ENCODE results near the gene F10. TPM values are rescaled to one million over a fixed set of nuclear protein-coding genes. Genes with fewer than 3 reads are reported as not detected.
"Not testable (repeated sequence)": the region's sequence is repeated elsewhere in the genome, so short reads cannot be mapped to it uniquely, and the experiment has no call there.

F10 gene
- total RNA-seq, 1 donor from 2014 or later: not detected

DNA sequence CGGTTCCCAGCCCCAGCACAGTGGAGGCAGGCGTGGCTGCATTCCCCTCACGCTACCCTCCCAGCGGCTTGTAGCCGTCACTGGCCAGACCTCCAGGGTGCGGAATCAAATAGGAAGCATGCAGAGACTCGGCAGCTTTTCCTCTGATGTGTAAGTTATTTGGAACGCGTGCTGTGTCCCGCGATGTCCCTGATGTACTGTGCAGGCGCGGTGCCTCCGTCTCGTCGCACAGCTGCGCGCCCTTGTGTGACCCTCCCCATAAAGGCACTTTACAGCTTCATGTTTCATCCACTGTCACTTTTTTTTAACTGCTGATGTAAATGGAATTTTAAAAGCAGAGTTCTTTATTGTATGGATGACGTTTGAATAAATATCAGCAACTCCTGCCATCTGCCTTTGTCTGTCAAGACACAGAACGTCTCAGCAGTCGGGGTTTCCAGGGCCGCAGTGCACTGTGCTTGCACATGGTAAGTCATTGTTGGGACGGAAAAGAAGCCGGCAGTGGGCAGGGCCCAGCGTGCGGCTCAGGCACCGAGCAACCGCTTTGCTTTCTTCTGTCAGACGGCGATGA lies 24.4 kb upstream of the F10 start:
- DNase-seq (ENCODE audit: low read depth in 2 of 2): no peak

DNA sequence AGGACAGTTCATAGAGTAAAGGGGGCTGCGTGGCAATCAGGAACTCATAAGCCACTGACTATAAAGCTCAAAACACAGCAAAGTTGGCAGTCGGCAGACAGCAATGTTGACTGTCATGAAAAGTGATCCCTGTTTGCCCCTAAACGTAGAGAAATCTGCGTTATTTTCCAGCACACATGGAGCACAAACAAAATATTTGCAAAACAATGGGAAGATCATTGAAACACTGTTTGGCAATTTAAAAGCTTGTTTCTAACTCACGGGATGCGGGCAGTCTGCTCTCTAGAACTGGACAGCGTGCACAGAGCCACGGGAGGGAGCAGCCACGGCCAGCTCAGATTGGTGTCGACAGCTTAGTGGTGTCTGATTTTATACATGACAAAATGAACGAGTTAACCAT lies 23.5 kb upstream of the F10 start:
- no peak for DNase-seq (ENCODE audit: low read depth in 2 of 2)

DNA sequence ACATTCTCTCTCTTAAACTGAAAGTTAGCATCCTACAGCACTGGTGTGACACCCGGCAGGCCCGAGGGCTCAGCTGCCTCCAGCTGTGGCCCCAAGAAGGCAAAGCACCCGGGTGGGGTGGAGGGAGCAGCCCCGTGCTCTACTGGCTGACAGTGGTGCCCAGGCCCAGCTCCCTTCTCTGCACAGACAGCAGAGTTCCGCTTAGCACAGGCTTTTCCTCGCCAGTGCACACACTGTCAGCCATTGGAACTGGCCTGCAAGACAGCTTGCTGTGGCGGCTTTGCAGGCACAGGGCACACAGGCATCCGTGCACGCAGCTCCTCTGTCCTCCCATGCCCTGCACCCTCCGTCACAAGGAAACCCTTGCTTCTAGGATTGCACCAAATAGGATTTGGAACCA lies 20.3 kb upstream of the F10 start:
- DNase-seq (ENCODE audit: low read depth in 2 of 2): not testable (repeated sequence)

DNA sequence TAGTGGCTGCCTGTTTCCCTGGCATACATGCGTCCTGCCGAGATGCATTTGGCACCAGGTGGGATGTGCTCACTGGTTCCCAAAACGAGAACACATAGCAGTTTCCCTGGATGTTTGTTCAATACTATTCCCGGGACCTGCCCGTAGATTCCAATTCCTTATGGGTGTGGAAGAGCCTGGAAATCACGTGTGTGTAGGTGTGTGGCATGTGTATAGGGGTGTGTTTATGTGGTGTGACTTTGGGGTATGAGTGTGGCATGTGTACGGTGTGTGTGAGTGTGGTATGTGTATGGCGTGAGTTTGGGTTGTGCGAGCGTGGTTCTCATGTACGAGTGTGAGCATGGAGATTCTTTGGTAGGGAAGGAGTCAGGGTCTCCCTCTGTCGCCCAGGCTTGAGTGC lies 19.9 kb upstream of the F10 start:
- no peak for DNase-seq (ENCODE audit: low read depth in 2 of 2)

DNA sequence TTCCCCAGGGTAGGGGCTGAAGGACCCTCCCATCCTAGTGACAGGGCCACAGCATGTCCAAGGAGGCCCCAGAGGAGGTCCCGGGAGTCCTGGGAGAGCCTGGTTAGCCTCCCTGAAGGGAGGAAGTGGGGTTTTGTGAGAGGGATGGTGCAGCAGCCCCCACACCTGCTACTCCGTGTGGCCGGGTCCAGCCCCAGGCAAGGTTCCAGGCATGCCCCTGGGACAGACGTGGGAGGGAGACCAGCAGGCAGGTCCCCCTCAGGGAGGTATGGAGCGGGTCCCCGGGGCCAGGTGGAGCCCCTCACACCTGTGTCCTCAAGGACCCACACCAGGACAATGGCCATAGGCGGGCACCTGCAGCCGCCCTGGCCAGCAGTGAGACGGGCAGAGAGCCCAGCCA lies 19.0 kb upstream of the F10 start:
- DNase-seq (ENCODE audit: low read depth in 2 of 2): no peak

DNA sequence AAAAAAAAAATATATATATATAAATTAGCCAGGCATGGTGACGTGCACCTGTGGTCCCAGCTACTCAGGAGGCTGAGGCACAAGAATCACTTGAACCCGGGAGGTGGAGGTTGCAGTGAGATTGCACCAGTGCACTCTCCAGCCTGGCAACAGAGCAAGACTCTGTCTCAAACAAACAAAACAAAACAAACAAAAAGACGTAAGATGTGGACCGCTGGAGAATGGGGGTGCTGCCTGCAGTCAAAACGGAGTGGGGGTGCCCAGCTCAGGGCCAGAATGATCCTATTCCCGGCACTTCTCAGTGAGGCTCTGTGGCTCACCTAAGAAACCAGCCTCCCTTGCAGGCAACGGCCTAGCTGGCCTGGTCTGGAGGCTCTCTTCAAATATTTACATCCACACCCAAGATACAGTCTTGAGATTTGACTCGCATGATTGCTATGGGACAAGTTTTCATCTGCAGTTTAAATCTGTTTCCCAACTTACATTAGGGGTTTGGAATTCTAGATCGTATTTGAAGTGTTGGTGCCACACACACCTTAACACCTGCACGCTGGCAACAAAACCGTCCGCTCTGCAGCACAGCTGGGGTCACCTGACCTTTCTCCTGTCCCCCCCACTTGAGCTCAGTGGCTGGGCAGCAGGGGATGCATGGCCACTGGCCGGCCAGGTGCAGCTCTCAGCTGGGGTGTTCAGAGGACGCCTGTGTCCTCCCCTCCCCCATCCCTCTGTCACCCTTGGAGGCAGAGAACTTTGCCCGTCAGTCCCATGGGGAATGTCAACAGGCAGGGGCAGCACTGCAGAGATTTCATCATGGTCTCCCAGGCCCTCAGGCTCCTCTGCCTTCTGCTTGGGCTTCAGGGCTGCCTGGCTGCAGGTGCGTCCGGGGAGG lies 17.3 kb upstream of the F10 start, which contains the start of gene F7:
TSS of gene F7 (plus strand) at position 760 of the 889 bp plus-strand sequence. CDS start at position 811, 51 bp downstream.
- no peak for DNase-seq (ENCODE audit: low read depth in 2 of 2)

DNA sequence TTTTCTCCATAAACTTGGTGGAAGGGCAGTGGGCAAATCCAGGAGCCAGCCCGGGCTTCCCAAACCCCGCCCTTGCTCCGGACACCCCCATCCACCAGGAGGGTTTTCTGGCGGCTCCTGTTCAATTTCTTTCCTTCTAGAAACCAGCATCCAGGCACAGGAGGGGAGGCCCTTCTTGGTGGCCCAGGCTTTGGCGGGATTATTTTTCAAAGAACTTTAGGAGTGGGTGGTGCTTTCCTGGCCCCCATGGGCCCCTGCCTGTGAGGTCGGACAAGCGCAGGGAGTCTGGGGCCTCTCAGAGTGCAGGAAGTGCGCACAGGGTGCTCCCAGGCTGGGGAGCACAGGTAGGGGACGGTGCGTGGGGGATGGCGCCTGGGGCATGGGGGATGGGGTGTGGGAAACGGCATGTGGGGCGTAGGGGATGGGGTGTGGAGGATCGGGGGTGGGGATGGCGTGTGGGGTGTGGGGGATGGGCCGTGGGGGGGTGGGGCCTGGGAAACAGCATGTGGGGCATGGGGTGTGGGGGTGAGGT lies 16.6 kb upstream of the F10 start:
- no peak for DNase-seq (ENCODE audit: low read depth in 2 of 2)

DNA sequence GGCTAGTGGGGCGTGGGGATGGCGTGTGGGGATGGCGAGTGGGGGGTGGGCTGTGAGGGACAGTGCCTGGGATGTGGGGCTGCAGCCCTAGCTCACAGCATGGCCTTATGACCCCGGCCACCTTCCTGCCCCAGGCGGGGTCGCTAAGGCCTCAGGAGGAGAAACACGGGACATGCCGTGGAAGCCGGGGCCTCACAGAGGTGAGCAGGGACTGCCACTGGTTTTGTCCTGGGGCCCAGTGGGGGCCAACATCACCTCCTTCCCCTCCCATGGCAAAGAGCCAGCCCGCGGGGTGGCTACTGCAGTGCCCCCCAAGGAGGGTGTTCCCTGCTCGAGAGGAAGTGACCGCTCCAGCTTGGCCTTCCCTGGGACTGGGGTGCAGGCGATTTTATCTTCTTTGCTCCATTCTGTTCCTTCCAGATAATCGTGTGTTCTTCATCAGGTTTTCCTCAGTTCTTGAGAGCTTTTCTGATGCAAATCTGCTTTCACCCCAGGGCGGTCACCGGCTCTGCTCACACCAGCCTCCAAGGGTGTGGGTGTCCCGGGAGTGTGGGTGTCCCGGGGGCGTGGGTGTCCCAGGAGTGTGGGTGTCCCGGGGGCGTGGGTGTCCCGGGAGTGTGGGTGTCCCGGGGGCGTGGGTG lies 15.8 kb upstream of the F10 start:
- no peak for DNase-seq (ENCODE audit: low read depth in 2 of 2)

DNA sequence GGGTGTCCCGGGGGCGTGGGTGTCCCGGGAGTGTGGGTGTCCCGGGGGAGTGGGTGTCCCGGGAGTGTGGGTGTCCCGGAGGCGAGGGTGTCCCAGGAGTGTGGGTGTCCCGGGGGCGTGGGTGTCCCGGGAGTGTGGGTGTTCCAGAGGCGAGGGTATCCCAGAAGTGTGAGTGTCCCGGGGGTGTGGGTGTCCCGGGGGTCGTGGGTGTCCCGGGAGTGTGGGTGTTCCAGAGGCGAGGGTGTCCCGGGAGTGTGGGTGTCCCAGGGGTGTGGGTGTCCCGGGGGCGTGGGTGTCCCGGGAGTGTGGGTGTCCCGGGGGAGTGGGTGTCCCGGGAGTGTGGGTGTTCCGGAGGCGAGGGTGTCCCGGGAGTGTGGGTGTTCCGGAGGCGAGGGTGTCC lies 14.1 kb upstream of the F10 start:
- not testable (repeated sequence) for DNase-seq (ENCODE audit: low read depth in 2 of 2)

DNA sequence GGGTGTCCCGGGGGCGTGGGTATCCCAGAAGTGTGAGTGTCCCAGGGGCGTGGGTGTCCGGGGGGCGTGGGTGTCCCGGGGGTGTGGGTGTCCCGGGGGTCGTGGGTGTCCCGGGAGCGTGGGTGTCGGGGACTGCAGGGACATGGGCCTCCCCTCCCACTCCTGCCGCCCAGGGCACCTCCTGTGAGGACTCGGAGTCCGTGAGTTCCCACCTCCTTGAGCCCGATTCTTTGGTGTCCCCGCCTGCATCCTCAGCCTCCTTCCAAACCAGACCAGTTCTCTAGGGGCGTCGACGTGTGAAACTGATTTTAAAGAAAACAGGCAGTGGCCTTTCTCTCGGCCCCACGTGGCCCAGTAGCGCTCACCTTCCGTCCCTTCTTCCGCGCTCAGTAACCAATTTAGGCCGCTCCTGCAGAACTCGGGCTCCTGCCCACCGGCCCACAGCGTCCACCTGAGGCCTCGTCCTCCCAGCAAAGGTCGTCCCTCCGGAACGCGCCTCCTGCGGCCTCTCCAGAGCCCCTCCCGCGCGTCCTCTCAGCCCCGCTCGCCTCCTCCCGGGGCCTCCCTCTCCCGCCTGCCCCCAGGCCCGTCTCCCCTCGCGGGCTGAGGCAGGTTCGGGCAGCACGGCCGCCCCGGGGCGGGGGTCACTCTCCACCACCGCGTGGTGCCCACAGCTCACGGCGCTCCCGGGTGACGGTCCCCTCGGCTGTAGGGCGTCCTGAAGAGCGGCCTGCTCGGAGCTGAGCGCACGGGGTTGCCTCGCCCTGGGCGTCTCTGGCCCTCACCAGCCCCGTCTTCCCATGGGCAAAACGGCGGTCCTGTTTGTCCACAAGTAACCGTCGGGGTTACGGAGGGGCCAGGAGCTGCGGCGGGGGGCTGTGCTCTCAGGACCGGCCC lies 13.2 kb upstream of the F10 start:
- DNase-seq (ENCODE audit: low read depth in 2 of 2): no peak

DNA sequence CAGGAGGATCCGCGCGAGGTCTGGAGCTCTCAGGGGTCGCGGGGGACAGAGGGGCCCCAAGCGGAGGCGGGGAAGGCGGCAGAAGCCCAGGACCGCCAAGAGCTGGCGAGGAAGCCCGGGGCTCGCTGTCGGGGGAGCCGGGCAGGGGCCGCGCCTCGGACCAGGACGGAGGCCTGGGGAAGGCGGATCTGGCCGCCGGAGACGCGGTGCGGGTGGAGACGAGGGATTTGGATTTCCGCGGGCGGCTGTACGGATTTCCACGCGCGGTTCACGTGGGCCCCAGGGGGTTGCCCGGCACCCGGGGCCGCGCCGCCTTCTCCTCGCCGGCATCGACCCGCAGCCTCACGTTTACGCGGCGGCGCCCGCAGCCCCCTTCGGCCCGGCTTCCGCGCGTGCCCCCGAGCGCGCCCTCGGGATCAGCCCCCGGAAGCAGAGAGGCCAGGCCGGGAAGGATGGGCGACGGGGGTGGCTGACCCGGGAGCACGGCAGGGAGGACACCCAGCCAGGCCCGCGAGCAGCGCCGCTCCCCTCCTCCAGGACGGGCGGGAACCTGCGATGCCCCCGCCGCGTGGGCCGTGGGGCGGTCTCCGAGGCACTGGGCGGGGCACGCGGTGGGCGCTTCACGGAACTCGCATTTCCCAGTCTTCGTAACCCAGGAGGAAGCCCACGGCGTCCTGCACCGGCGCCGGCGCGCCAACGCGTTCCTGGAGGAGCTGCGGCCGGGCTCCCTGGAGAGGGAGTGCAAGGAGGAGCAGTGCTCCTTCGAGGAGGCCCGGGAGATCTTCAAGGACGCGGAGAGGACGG lies 12.3 kb upstream of the F10 start:
- DNase-seq (ENCODE audit: low read depth in 2 of 2): no peak

DNA sequence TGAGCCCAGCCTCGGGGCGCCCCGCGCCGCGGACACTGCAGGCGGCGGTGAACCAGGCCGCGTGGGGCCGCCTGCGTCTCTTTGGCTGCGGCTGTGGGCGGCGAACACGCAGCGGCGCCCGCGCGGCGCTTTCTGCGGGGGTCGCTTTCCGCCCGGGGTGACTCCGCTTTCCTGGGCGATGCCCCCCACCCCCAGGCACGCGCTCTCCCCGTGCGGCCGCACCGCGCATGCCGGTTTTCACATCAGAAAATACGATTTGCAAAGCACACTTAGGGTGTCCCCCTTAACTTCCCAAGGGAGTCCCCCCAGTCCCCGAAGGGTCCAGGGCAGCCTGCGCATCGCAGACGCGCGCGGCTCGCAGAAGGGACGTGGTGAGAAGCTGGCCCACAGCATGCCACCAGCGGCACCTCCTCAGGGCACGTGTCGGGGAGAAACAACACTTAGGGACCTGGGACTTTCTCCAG lies 11.7 kb upstream of the F10 start:
- DNase-seq (ENCODE audit: low read depth in 2 of 2): no peak

DNA sequence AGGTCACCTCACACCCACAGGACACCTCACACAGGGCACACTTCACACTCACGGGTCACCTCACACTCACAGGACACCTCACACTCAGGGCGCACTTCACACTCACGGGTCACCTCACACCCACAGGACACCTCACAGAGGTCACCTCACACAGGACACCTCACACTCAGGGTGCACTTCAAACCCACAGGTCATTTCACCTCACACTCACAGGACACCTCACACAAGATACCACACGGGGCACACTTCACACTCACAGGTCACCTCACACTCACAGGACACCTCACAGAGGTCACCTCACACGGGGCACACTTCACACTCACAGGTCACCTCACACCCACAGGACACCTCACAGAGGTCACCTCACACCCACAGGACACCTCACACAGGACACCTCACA lies 10.8 kb upstream of the F10 start:
- DNase-seq (ENCODE audit: low read depth in 2 of 2): not testable (repeated sequence)

DNA sequence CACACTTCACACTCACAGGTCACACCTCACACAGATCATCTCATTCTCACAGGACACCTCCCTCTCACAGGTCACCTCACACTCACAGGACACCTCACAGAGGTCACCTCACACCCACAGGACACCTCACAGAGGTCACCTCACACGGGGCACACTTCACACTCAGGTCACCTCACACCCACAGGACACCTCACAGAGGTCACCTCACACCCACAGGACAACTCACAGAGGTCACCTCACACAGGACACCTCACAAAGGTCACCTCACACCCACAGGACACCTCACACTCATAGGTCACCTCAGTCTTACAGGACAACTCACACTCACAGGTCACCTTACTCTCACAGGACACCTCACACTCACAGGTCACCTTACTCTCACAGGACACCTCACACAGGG lies 10.1 kb upstream of the F10 start:
- DNase-seq (ENCODE audit: low read depth in 2 of 2): not testable (repeated sequence)

DNA sequence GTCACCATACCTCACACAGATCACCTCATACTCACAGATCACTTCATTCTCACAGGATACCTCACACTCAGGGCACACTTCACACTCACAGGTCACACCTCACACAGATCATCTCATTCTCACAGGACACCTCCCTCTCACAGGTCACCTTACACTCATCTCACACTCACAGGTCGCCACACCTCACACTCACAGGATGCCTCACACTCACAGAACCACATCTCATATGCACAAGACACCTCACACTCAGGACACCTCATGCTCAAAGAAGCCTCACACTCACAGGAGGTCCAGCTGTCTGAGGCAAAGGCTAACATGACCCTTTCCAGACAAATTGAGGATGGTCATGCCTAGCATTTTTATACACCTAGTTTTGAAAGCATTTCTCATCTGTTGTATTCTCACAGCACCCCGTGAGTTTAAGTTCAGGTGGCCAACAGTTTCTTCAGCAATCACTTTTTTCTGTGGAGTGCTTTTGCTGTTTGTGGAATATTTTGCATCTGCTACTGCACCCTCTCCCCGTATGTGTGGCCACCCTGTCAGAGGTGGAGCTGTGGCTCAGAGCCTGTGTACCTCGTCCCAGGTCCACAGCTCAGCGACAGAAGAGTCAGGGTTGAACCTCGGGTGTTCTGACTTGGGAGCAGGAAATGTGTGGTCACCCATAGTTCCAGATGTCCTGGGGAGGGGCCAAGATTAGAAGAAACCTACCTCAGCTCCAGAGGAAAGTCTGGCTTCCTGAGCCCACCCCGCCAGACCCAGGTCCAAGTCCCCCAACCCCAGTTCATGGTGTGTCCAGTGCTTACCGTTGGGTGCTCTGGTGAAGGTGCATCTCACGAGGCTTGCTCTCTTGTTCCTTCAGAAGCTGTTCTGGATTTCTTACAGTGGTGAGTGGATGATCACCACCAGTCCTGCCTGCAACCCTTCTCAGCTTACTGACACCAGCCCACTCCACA lies 9.4 kb upstream of the F10 start:
- no peak for DNase-seq (ENCODE audit: low read depth in 2 of 2)

DNA sequence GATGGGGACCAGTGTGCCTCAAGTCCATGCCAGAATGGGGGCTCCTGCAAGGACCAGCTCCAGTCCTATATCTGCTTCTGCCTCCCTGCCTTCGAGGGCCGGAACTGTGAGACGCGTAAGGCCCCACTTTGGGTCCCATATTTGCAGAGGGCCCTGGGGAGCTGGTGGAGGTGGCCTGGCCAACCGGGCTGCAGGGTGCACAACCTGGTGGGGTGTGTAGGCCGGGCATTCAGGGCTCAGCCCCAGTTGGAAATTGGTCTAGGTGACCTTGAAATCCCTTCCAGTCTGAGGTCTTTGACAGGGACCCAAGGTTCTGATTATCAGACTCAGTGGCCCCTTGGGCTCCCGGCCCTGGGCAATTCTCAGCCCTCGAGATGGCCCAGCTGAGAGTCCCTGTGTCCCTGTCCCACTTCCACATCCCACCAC lies 8.7 kb upstream of the F10 start:
- no peak for DNase-seq (ENCODE audit: low read depth in 2 of 2)

DNA sequence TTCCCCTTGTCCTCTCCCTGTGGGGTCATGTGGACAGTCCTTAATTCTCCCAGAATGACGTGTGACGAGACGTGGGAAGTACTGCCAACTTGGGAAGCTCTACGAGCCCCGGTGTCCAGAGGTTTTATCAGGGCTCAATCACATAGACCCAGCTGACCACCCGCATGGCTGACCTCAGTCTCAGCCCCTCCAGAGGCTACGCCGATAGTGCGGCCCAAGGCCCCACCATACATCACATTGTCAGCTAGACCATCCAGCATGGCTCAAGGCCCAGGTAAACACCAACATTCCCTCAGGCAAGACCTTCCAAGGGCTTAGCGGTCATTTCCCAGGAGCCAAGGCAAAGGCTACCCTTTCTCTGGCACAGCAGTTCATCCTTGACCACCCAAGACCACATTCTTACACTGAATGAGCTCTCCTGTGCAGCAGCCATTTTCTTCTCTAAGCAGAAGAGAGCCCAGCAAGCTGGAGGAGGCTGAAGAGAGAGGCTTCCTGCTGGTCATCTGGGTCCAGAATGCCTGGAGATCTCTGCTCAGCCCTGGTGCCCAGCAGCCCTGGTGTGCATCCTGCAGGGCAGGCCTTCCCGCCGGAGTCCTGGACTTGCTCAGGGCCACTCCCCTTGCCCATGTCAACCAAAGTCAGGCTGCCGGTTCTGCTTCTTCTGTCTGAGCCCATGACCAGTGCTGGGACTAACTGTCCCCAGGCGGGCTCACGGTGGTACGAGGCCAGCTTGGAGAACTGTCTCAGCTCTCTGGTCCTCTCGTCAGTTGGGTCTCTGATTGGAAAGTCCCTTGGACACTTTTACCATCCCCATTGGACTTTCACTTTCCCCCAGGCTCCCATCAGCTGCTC lies 7.9 kb upstream of the F10 start:
- no peak for DNase-seq (ENCODE audit: low read depth in 2 of 2)
